ENCODE measurements around the gene SLC35C1.
"Not testable (repeated sequence)": the region's sequence is repeated elsewhere in the genome, so short reads cannot be mapped to it uniquely, and the experiment has no call there.

Gene SLC35C1

DNA sequence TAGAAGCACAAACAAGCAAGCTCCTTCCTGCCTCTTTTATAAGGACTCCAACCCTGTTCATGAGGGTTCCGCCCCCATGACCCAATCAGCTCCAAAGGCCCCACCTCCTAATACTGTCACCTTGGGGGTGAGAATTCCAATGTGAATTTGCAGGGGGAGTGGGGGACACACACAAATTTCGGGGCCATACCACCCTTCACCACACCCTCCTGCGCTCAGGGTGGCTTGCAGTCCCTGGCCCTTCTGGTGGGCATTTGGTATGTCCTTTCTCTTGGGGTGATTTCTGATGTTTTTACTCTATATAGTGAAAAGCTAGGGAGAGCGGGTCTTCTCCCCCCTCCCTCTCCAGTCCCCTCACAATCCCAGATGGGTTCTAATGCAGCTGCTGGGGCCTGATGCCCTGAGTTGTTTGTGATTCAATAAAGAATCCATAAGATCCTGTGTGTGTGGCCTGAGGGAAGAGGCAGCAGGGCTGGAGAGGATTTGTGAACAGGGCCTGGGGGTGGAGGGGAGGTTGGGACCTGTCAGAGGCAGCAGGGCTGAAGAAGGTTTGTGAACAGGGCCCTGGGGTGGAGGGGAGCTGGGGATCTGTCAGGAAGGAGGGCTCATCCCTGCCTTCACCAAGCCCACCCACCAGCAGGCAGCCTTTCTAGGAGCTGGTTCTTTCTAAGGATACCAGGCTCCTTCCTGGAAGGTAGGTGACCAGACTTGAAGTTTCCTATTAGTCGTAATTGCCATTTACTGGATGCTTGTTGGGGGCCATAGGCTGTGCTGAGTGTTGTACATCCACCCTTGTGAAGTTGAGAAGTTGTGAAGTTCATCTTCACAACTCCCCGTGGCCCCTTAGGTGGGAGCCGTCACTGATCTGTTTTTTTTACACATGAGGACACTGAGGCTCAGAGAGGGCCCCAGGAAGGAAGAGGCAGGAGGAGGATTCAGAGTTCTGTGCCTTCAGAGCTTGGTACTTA, 7.9 kb downstream of the SLC35C1 start:
- Histone ChIP-seq H3K4me1 (ENCODE audit: control insufficient read depth, insufficient read depth, low read length) (peaks cover 11% of the 10 kb centered on the region), H3K9ac (ENCODE audit: low read length) (no peak overlapping the region), H3K9me3 (ENCODE audit: control insufficient read depth, low read length) (no peaks in the 10 kb centered on the region), H3K36me3 (ENCODE audit: control insufficient read depth, insufficient read depth, low read length, severe bottlenecking) (peaks cover 28% of the 10 kb centered on the region), H3K27me3 (replicated peaks; ENCODE audit: control insufficient read depth, insufficient read depth, low read length) (no peaks in the 10 kb centered on the region), H3K4me3 (ENCODE audit: low read length) (no peak overlapping the region)
- no peak for DNase-seq (ENCODE audit: low read depth)

DNA sequence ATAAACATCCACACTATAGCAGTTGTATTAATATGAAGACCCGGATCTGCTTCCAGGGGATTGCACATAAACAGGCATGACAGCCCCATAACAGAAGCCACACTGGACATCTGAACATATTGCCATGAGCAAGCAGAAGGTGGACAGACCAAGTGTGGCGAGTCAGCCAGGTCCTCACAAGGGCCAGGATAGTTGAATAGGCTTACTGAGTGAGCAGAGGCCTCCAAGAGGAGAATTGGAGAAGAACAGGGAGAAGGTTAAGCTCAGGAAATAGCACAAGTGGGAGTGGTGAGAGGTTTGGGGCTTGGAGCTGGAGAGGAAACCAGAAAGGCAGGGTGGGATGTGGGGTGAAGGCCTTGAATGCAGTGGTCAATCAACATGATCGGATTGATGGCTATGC, 10.8 kb downstream of the SLC35C1 start:
- H3K4me1 ChIP-seq (ENCODE audit: control insufficient read depth, insufficient read depth, low read length): no peaks in the 10 kb centered on the region
- peaks cover 19% of the 10 kb centered on the region for H3K36me3 ChIP-seq (ENCODE audit: control insufficient read depth, insufficient read depth, low read length, severe bottlenecking)
- no peak overlapping the region for H3K9ac ChIP-seq (ENCODE audit: low read length)
- no peak for DNase-seq (ENCODE audit: low read depth)
- H3K4me3 ChIP-seq (ENCODE audit: low read length): no peak overlapping the region
- H3K9me3 ChIP-seq (ENCODE audit: control insufficient read depth, low read length): no peaks in the 10 kb centered on the region
- no peaks in the 10 kb centered on the region for H3K27me3 ChIP-seq (replicated peaks; ENCODE audit: control insufficient read depth, insufficient read depth, low read length)

DNA sequence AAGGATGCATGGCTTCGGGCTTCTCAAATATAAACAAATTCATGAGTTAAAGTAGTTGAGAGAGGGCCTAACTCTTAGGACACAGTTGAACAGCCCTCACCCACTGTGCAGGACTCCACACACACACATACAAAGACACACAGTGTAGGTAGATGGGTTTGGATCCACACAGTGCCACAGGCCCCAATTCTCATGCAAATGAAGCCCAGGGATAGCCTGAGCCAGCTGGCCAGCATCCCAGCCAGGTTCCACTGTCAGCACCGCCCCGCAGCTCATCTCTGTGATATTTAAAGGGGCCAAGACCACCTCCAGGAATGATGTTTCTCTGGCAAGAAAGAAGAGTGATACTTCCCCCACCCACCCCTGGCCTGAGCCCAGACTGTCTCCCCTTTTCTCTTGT, 11.7 kb downstream of the SLC35C1 start:
- DNase-seq (ENCODE audit: low read depth): no peak
- no peak overlapping the region for H3K9ac ChIP-seq (ENCODE audit: low read length)
- H3K4me3 ChIP-seq (ENCODE audit: low read length): no peak overlapping the region
- H3K9me3 ChIP-seq (ENCODE audit: control insufficient read depth, low read length): no peaks in the 10 kb centered on the region
- peaks cover 11% of the 10 kb centered on the region for H3K36me3 ChIP-seq (ENCODE audit: control insufficient read depth, insufficient read depth, low read length, severe bottlenecking)
- H3K4me1 ChIP-seq (ENCODE audit: control insufficient read depth, insufficient read depth, low read length): no peaks in the 10 kb centered on the region
- no peaks in the 10 kb centered on the region for H3K27me3 ChIP-seq (replicated peaks; ENCODE audit: control insufficient read depth, insufficient read depth, low read length)

DNA sequence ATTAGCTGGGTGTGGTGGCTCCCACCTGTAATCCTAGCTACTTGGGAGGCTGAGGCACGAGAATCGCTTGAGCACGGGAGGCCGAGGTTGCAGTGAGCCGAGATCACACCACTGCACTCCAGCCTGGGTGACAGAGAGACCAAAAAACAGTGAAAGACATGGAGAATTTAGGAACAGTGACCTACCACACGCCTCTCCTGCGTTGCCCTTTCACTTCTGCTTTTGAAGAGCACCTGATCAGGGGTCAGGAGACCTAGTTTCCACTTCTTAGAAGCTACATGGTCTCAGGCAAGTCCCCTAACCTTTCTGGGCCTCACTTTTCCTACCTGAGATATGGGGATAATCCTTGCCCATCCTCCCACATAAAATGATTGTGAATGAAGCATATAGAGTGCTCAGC, 12.2 kb downstream of the SLC35C1 start:
- H3K4me1 ChIP-seq (ENCODE audit: control insufficient read depth, insufficient read depth, low read length): no peaks in the 10 kb centered on the region
- no peaks in the 10 kb centered on the region for H3K9me3 ChIP-seq (ENCODE audit: control insufficient read depth, low read length)
- no peak overlapping the region for H3K4me3 ChIP-seq (ENCODE audit: low read length)
- H3K27me3 ChIP-seq (replicated peaks; ENCODE audit: control insufficient read depth, insufficient read depth, low read length): no peaks in the 10 kb centered on the region
- no peak for DNase-seq (ENCODE audit: low read depth)
- peaks cover 5% of the 10 kb centered on the region for H3K36me3 ChIP-seq (ENCODE audit: control insufficient read depth, insufficient read depth, low read length, severe bottlenecking)
- no peak overlapping the region for H3K9ac ChIP-seq (ENCODE audit: low read length)

DNA sequence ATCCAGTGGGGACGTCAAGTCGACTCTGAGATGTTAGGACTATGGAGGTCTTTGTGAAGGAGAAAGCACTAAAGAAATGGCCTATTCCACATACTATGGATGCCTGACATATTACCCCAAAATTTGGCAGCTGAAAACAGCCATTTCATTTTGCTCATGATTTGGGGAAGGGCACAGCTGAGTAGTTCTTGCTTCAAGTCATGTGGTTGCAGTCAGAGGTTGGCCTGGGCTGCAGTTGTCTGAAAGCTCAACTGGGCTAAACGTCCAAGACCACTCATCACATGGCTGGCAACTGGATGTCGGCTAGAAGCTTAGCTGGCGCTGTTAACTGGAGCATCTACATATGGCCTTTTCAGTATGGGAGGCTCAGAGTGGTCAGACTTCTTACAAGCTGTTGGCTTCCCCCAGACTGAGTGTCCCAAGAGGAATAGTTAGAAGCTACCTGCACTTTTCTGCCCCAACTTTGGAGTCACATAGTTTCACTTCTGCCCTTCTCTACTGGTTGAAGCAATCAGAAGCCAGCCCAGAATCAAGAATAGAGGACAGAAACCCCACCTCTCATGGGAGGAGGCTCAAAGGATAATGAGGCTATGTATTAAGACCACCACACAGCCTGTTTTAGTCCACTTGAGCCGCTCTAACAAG, 14.1 kb downstream of the SLC35C1 start:
- no peaks in the 10 kb centered on the region for H3K9me3 ChIP-seq (ENCODE audit: control insufficient read depth, low read length)
- H3K4me1 ChIP-seq (ENCODE audit: control insufficient read depth, insufficient read depth, low read length): peaks cover 8% of the 10 kb centered on the region
- H3K4me3 ChIP-seq (ENCODE audit: low read length): no peak overlapping the region

DNA sequence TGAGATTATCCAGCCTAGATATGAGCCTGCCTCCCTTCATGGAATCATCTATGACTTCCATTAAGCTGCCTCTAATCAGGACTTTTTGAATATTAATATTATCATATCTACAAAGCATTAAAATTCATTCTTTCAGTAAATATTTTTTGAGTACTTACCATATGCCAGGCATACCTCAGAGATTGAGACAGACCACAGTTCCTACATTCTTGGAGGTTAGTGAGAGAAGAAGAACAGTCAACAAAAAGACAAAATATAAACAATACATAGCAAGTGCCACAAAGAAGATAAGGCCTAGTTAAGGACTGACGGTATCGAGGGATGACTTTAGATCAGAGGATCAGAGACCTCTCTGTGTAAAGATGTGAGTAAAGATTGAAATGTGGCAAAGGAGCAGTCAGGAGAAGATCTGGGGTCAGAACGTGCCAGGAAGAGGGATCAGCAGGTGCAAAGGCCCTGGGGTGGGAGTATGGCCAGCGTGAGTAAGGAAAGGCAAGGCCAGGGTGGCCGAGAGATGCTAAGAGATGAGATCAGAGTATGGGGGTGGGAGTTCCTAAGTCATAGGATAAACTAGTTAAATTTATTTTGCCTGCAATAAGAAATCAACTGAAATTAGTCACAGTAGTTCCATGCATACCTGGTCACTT, 15.4 kb downstream of the SLC35C1 start:
- H3K36me3 ChIP-seq (ENCODE audit: control insufficient read depth, insufficient read depth, low read length, severe bottlenecking): no peaks in the 10 kb centered on the region
- no peak for DNase-seq (ENCODE audit: low read depth)
- H3K27me3 ChIP-seq (replicated peaks; ENCODE audit: control insufficient read depth, insufficient read depth, low read length): no peaks in the 10 kb centered on the region
- H3K4me1 ChIP-seq (ENCODE audit: control insufficient read depth, insufficient read depth, low read length): peaks cover 8% of the 10 kb centered on the region
- no peaks in the 10 kb centered on the region for H3K9me3 ChIP-seq (ENCODE audit: control insufficient read depth, low read length)
- H3K9ac ChIP-seq (ENCODE audit: low read length): no peak overlapping the region
- H3K4me3 ChIP-seq (ENCODE audit: low read length): no peak overlapping the region

More for the DNA sequence above, 14.1 kb downstream of the SLC35C1 start:
- no peak overlapping the region for H3K9ac ChIP-seq (ENCODE audit: low read length)
- DNase-seq (ENCODE audit: low read depth): no peak
- no peaks in the 10 kb centered on the region for H3K27me3 ChIP-seq (replicated peaks; ENCODE audit: control insufficient read depth, insufficient read depth, low read length)
- no peaks in the 10 kb centered on the region for H3K36me3 ChIP-seq (ENCODE audit: control insufficient read depth, insufficient read depth, low read length, severe bottlenecking)

DNA sequence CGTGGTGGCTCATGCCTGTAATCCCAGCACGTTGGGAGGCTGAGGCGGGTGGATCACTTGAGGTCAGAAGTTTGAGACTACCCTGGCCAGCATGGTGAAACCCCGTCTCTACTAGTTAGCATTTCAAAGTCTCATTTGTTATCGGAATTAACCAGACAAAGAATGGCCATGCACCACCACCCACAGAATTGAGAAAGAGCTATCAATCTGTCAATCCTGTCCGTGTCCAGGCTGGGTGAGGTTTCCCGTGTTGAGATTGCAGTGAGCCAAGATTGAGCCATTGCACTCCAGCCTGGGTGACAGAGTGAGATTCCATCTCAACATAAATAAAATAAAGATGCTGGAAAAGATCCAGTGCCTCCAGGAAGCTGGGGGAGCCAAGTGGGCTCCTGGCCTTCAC, 21.5 kb downstream of the SLC35C1 start:
- H3K9me3 ChIP-seq (ENCODE audit: control insufficient read depth, low read length); H3K9ac ChIP-seq (ENCODE audit: low read length); H3K4me3 ChIP-seq (ENCODE audit: low read length); DNase-seq (ENCODE audit: low read depth); H3K36me3 ChIP-seq (ENCODE audit: control insufficient read depth, insufficient read depth, low read length, severe bottlenecking): not testable (repeated sequence)
- peaks cover 16% of the 10 kb centered on the region for H3K27me3 ChIP-seq (replicated peaks; ENCODE audit: control insufficient read depth, insufficient read depth, low read length)
- peaks cover 11% of the 10 kb centered on the region for H3K4me1 ChIP-seq (ENCODE audit: control insufficient read depth, insufficient read depth, low read length)

DNA sequence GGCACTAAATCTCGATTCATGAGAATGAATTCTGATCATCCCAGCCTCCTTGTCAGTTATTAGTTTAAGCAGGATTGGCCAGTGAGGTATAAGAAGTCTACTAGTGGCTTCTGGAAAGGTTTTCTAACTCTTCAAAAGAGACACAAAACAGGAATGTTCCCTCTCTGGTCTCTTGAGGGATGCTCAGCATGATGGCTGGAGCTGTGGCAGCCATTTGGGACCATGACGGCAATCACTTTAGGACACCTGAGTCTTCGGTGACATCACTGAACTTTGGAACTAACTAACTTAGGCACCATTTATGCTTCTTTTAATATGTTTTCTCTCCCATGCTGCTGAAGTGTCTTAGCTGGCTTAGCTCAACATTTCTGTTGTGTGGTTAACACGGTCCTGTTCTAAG, 22.2 kb downstream of the SLC35C1 start:
- Histone ChIP-seq H3K4me3 (ENCODE audit: low read length) (no peak overlapping the region), H3K4me1 (ENCODE audit: control insufficient read depth, insufficient read depth, low read length) (peaks cover 11% of the 10 kb centered on the region), H3K9me3 (ENCODE audit: control insufficient read depth, low read length) (peaks cover 9% of the 10 kb centered on the region), H3K9ac (ENCODE audit: low read length) (no peak overlapping the region), H3K36me3 (ENCODE audit: control insufficient read depth, insufficient read depth, low read length, severe bottlenecking) (no peaks in the 10 kb centered on the region), H3K27me3 (replicated peaks; ENCODE audit: control insufficient read depth, insufficient read depth, low read length) (peaks cover 16% of the 10 kb centered on the region)
- DNase-seq (ENCODE audit: low read depth): no peak

DNA sequence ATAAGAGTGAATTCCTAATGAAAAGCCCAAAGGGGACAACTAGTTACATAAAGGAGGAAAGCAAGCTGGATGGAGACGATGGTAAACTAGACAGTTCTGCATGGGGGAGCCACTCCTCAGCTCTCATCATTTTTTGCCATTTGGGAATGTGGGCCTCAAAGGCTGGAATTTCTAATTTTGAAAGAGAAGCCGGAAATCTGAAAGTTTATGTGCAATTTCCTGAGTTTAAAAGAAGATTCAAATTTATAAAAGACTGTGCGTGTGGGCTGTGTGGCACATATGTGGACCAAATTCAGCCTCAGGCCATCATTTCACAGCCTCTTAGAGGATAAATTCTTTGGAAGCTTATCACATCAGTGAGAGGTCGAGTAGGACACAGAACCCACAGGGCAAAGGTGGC, 24.0 kb downstream of the SLC35C1 start:
- Histone ChIP-seq H3K9me3 (ENCODE audit: control insufficient read depth, low read length) (peaks cover 9% of the 10 kb centered on the region), H3K9ac (ENCODE audit: low read length) (no peak overlapping the region), H3K36me3 (ENCODE audit: control insufficient read depth, insufficient read depth, low read length, severe bottlenecking) (no peaks in the 10 kb centered on the region), H3K4me1 (ENCODE audit: control insufficient read depth, insufficient read depth, low read length) (peaks cover 3% of the 10 kb centered on the region), H3K4me3 (ENCODE audit: low read length) (no peak overlapping the region), H3K27me3 (replicated peaks; ENCODE audit: control insufficient read depth, insufficient read depth, low read length) (peaks cover 30% of the 10 kb centered on the region)
- peak; percentile 17 for DNase-seq (ENCODE audit: low read depth)

DNA sequence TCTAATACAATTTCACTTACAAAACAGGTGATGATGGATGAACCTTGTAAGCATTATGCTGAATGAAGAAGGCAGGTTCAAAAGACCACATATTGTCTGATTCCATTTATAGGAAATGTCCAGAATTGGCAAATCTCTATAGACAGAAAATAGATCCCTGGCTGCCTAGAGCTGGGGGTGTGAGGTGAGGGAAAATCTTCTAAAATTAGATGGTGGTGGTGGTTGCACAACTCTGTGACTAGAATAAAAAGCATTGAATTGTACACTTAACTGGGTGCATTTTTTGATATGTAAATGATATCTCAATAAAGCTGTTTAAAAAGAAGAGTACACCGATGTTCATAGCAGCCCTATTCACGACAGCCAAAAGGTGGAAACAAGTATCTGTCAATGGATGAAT, 25.6 kb downstream of the SLC35C1 start:
- Histone ChIP-seq H3K9me3 (ENCODE audit: control insufficient read depth, low read length) (peaks cover 9% of the 10 kb centered on the region), H3K4me1 (ENCODE audit: control insufficient read depth, insufficient read depth, low read length) (peaks cover 6% of the 10 kb centered on the region), H3K27me3 (replicated peaks; ENCODE audit: control insufficient read depth, insufficient read depth, low read length) (peaks cover 39% of the 10 kb centered on the region), H3K4me3 (ENCODE audit: low read length) (no peak overlapping the region), H3K9ac (ENCODE audit: low read length) (no peak overlapping the region), H3K36me3 (ENCODE audit: control insufficient read depth, insufficient read depth, low read length, severe bottlenecking) (no peaks in the 10 kb centered on the region)
- no peak for DNase-seq (ENCODE audit: low read depth)

DNA sequence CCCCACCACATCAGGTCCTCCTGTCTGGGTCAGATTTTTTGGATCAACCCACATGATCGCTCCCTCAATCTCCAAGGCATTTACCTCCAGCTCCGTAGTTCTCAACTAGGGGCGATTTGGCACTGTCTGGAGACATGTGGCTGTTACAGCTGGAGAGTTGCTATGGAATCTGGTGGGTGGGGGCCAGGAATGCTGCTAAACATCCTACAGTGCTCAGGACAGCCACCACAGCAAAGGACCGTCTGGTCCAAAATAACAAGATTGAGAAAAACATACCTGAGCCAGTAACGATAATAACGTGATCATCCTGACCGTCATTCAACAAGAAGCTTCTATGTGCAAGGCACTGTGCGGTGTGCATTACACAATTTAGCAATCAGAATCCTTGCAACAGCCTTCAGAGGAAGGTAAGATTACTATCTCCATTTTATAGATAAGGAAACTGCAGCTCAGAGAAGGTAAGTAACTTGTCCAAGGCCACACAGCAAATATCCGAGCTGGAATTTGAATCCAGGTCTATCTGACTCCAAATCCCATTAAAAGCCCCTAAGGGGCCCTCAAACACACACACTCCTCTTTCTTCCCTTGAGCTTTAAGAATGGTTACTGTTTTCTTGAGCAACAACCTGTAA, 28.0 kb downstream of the SLC35C1 start:
- H3K4me3 ChIP-seq (ENCODE audit: low read length): no peak overlapping the region
- no peak for DNase-seq (ENCODE audit: low read depth)

More for the DNA sequence above, 28.0 kb downstream of the SLC35C1 start:
- Histone ChIP-seq H3K36me3 (ENCODE audit: control insufficient read depth, insufficient read depth, low read length, severe bottlenecking) (no peaks in the 10 kb centered on the region), H3K27me3 (replicated peaks; ENCODE audit: control insufficient read depth, insufficient read depth, low read length) (peaks cover 31% of the 10 kb centered on the region), H3K4me1 (ENCODE audit: control insufficient read depth, insufficient read depth, low read length) (peaks cover 6% of the 10 kb centered on the region), H3K9me3 (ENCODE audit: control insufficient read depth, low read length) (no peaks in the 10 kb centered on the region), H3K9ac (ENCODE audit: low read length) (no peak overlapping the region)
